GM23248 (cell line): Measurements from ENCODE around the gene HCFC1R1.

Source experiments
- EZH2 ChIP-seq: fragments of 200-600 bp; sonication (generic); IDR thresholded peaks from 2 replicates; pipeline ENCODE4 v1.6.1; 2018; ENCODE audit warnings: antibody characterized with exemption, mild to moderate bottlenecking; ENCODE audit not compliant: insufficient read depth, poor library complexity, severe bottlenecking
- EZH2phosphoT487 ChIP-seq: fragments of 200-600 bp; sonication (generic); IDR thresholded peaks from 2 replicates; pipeline ENCODE4 v1.6.1; 2018; ENCODE audit warnings: antibody characterized with exemption, moderate library complexity, mild to moderate bottlenecking, low read depth; ENCODE audit not compliant: insufficient read depth

DNA sequence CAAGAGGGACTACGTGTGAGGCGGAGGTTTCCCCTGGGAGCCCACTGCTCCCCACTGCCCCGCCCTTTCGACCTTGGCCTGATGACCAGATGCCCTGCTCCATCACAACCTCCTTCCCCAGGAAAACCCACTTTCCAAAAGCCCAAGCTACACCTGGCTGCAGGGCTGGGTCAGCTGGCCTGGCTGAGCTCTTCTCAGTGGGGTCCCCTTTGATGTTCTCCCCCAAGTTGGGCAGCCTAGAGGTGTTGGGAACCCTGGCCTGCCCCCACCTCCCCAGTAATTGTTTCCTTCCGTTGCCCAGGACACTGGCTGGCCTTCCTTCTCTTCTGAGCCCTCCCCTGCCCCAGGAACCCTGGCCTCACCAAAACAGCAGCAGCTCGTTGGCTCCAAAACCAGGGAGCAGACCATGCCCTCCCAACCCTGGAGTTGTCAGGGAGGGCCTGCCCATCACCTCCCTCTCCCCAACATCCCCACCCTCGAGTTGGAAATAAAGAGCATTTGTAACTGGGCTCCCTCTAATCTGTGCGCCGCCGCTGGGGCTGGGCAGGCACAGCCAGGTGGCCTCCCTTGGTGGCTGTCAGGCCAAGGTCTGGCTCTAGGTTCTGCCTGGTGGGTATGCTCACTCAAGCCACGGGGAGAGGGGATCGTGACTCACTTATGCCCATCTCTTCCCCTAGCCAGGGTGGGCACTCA, 9.6 kb downstream of the HCFC1R1 start:
- TF ChIP-seq EZH2phosphoT487 = no peak
- no peak for TF ChIP-seq EZH2
